Retinal pigment epithelial cell (primary cell): ENCODE data around the gene CREG2.

Experiments used
- DNase-seq: peaks from one replicate; pipeline ENCODE4 v3.0.0-alpha.2; 2010; ENCODE audit warnings: low read depth
- H3K4me3 ChIP-seq: 2 replicates; pipeline ENCODE4 v1.5.1; 2011; ENCODE audit warnings: mild to moderate bottlenecking, low read length, control low read depth, moderate library complexity
- TF ChIP-seq, protein P1 (sequence below): conservative IDR thresholded peaks from 2 replicates; pipeline ENCODE4 v1.5.1; 2011; ENCODE audit warnings: low read depth, low read length, control low read depth, inconsistent platforms

The CREG2 gene

DNA sequence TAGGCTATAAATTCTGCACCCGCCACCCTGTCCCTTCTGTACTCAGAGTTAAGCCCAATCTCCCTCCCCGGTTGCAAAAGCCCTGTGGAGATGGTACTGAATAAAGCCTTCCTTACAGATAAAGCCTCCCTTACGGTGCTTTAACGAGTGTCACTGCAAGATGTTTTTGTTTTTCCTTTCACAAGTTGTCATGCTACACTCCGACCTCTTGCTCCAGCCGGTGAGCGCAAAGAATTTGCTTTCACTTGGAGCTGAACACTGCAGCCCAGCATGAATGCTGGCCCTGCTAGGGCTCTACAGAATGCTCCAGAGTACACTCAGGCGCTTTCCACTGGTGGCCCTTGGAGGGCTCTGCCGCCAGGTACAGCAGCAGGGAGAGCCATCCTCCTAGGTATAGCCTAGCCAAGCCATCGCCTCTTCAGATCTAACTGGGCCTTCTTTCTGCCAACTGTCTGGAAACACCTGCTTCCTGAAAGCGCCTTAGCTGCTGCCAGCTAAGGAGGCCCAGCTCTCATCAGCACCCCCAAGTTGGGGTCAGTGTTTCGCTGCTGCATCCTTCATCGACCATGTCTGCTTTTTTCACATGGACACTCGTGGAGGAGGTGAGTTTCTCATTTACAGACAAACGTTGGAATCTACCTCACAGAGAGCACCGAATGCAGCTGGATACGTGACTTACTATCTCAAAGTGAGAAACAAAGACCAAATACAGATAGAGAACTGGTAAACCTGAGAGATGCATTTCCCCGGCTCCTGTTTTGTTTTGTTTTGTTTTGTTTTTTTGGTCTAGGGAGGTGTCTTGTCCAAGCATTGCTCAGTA is 13.4 kb upstream of the CREG2 start:
- H3K4me3 ChIP-seq: no peak overlapping the region
- DNase-seq: no peak
- TF ChIP-seq, protein P1, sequence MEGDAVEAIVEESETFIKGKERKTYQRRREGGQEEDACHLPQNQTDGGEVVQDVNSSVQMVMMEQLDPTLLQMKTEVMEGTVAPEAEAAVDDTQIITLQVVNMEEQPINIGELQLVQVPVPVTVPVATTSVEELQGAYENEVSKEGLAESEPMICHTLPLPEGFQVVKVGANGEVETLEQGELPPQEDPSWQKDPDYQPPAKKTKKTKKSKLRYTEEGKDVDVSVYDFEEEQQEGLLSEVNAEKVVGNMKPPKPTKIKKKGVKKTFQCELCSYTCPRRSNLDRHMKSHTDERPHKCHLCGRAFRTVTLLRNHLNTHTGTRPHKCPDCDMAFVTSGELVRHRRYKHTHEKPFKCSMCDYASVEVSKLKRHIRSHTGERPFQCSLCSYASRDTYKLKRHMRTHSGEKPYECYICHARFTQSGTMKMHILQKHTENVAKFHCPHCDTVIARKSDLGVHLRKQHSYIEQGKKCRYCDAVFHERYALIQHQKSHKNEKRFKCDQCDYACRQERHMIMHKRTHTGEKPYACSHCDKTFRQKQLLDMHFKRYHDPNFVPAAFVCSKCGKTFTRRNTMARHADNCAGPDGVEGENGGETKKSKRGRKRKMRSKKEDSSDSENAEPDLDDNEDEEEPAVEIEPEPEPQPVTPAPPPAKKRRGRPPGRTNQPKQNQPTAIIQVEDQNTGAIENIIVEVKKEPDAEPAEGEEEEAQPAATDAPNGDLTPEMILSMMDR: no peak

DNA sequence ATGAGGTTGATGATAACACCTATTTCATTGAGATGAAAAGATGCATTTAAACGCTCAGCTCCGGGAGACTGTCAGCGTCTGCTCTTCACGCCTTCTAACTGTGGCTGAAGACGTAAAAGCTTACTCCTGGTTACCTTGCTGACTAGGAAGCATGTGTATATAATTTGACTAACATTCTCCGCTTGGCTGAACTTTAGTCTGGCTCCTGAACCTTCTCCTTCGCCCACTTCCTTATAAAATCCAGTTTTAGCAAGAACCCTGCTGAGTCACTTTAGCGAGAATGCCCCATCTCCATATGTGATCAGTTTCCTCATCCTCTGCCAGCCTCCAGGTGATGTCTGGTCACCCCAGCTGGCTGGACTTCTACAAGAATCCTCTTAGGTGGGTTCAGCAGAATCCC is 12.7 kb upstream of the CREG2 start:
- no peak overlapping the region for H3K4me3 ChIP-seq
- DNase-seq: no peak
- TF ChIP-seq, protein P1: no peak

DNA sequence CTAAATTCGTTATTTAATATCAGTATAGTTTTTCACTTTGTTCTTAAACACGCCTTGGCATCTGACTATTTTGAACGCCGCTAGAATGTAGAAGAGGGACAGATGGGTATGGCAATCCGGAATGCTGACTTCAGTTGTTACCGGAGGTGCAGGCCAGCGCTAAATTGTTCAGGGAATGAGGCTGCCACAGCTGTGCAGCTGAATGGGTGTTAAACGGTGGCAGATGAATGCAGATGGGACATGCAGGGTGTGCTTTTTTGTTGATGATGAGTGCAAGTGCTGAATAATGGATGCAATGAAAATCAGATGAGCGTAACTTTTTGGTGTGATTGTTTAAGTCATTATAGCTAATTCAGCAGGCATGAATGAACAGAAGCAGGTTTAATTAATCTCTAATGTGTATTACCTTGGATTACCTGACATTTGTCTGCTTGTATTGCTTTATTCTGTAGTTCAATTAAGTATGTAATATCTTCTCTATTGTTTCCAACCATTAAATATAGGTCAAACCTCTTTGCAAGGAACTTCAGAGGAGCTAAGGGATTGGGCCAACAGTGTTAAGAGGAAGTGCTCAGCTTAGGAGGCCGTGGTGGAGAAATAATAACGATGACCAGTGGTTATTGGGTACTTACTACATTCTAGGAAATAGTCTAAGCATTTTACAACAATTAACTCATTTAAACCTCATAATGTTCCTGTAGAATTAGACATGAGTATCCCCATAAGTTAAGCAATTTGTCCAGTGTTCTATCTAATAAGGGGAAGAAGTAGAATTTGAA is 11.9 kb upstream of the CREG2 start:
- TF ChIP-seq, protein P1: no peak

DNA sequence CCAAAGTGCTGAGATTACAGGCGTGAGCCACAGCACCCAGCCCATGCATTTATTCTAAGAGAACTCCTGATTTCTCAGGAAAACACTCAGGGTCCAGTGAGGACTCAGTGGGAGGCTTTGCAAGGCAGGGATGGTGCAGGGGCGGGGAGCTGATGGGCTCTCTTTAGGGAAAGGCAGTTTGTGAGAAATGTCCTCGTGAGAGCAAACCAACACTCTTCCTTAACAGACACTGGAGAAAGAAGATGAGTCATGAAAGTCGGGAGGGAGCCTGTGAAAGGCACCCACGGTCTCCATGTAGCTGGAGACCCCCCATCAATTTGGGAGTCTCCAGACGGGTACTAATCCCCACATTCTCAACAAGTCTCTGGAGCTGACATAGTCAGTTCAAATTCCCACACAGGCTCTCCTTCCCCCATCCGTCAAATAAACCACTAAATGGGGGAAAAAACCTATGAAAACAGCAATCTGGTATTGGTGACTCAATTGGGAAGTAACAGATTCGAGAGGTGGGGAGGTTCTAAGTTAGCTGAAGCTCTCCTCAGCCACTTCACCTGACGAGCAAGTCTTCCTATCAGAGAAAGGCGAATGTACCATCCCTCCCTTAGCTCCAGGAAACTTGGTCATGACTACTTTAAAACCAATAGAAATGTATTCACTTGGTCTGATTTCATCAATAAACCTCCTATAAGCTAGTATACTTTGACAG is 11.0 kb upstream of the CREG2 start:
- DNase-seq: no peak
- TF ChIP-seq, protein P1: no peak
- no peak overlapping the region for H3K4me3 ChIP-seq

More for the DNA sequence above, 11.9 kb upstream of the CREG2 start:
- no peak for DNase-seq
- no peak overlapping the region for H3K4me3 ChIP-seq

DNA sequence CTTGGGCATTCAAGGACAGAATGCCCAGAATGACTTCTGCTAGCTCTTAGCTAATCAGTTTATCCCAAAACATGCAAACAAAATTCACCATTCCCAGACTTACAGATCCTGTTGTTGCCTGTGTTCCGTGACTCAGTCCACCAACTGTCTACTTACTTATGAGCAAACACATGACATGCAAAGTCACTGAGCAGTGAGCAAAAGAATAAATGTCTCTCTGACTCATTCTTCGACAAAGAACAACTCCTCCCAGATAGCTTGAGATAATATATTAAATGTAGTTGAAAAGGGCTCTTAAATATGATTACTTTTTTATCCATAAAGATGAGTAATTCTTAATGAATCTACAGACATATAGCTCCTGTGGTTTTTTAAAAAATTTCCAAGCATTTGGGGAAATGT is 9.0 kb upstream of the CREG2 start:
- DNase-seq: peak; percentile 83
- H3K4me3 ChIP-seq: no peak overlapping the region
- TF ChIP-seq, protein P1: no peak

DNA sequence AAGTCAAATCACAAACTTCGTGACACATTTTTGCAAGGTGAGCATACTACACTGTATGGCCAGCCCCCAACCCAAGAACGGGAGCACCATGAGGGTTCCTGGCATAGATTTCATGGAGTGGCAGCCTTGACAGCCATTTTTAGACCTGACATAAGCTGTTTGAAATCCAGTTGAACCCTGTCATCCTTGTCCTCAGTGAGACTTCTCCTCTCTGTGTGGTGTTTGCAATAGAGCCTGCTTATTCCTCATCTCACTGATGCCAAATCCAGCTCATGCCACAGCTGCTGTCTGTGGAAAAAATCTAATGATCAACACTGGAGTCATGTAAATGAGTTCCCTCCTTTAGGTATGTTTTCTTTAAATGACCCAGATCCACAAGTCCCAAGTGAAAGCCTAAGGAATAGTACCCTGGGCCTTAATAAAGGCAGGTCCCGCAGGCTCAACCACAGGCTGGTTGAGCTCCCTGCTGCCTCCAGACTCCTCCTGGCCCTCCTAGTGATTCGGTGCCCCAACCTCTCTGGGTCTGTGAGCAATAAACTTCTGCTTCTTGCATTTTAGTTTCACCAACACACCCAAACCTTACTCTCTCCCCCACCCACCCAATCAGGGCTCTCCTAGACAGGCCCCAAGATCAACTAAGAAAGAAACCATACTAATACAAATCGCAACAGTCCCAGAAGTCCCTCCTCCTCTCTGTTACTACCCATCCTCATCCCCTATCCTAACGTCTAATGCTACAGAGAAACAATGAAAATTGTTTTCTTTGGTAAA is 8.4 kb upstream of the CREG2 start:
- DNase-seq: no peak
- no peak overlapping the region for H3K4me3 ChIP-seq
- TF ChIP-seq, protein P1: no peak
